Psoas muscle (tissue), 8 donors: ENCODE results near the gene SSH2. TPM values are rescaled to one million over a fixed set of nuclear protein-coding genes. Genes with fewer than 3 reads are reported as not detected.
A peak's percentile ranks its signal among the peaks of the same experiment; 100 is the strongest.

Source experiments
- ATAC-seq, 4 donors: fragments of 200-7000 bp; cut with Tn5 transposase; one replicate each; pipeline ENCODE4 v1.9.1; 2020; ENCODE audit warnings: moderate library complexity in 3 of 4, mild to moderate bottlenecking in 2 of 4
- DNase-seq, 2 donors: peaks; one replicate each; pipeline ENCODE4 v3.0.0-alpha.2; 2020
- H3K27ac ChIP-seq: fragments of 200-600 bp; one replicate; pipeline ENCODE4 v1.8.0; 2022
- H3K27me3 ChIP-seq, 3 donors: fragments of 200-600 bp in 1 of 3; one replicate each; pipeline versions ENCODE4 v1.6.1 to v1.8.0; 2013 to 2022; ENCODE audit warnings: low read length in 2 of 3, mild to moderate bottlenecking in 2 of 3, moderate library complexity in 1 of 3; ENCODE audit not compliant: insufficient read depth in 3 of 3
- H3K36me3 ChIP-seq, 2 donors: fragments of 200-600 bp in 1 of 2; one replicate each; pipeline versions ENCODE4 v1.6.1 to v1.8.0; 2013 to 2022; ENCODE audit warnings: low read depth in 1 of 2, mild to moderate bottlenecking in 1 of 2, moderate library complexity in 1 of 2; ENCODE audit not compliant: insufficient read depth in 1 of 2
- H3K4me1 ChIP-seq: fragments of 200-600 bp; one replicate; pipeline ENCODE4 v1.8.0; 2022
- H3K4me3 ChIP-seq: fragments of 200-600 bp; one replicate; pipeline ENCODE4 v1.8.0; 2022; ENCODE audit warnings: mild to moderate bottlenecking
- H3K9me3 ChIP-seq: fragments of 200-600 bp; one replicate; pipeline ENCODE4 v1.8.0; 2022
- CTCF ChIP-seq: fragments of 200-600 bp; IDR thresholded peaks from one replicate; pipeline ENCODE4 v1.8.0; 2022; ENCODE audit warnings: antibody characterized with exemption
- WGBS, 3 donors: extraction: QIAGEN DNeasy Blood & Tissue Kit; methylation state at CpG; one replicate each; pipeline versions ENCODE4 v1.1.6 to v1.1.7; 2013; 5-methylcytosine and 5-hydroxymethylcytosine counted together
- intact Hi-C, 2 donors: fragments of 100-400 bp; cut with DNase I; formaldehyde crosslinking; loops; one replicate each; pipeline versions ENCODE4 v1.11.0 to v1.14.2; 2022
- polyA plus RNA-seq, 3 donors: library from polyadenylated mRNA; stranded (reverse); fragments of 200-250 nt; gene quantifications; one replicate each; pipeline ENCODE4 v1.2.3, GENCODE V29; 2013
- total RNA-seq, 4 donors: library from RNA; stranded (reverse); fragmentation: NEBNext Ultra II Directional in 2 of 4; extraction: Animal tissue kit (Norgen Biotek cat#: 25700) in 2 of 4; gene quantifications; one replicate each; pipeline versions ENCODE4 v1.2.1 to v1.2.4, GENCODE V29; 2021 to 2023
- donor health status: healthy with polysubstance abuse.
- donor health status: DM: no; HTN: no; CAD: no; lungs with moderate emphysema.
- donor health status: Bipolar disorder and iron deficiency.
- donor health status: healthy.
- donor health status: DM: yes; HTN: yes; CAD: no.
- donor health status: DM: no; HTN: no; CAD: no.
- donor health status: DM: no; HTN: no; CAD: no.
- donor health status: DM: yes; HTN: yes; CAD: no.

The SSH2 gene
- total and polyA plus RNA-seq, 7 donors: 28.0 to 168 (median 107) TPM

GRCh38 chr17:29933379-29933778 lies 3.4 kb upstream of the SSH2 start:
- H3K27ac ChIP-seq: no peak overlapping the region
- intact Hi-C loops: loop anchor here in 1 of 2 donors (5.0 to 10.0 kb wide), 2 partner anchors 311 to 349 kb away; partner anchors contain the start of genes CORO6 and GIT1
- H3K27me3 ChIP-seq: no peaks in the 10 kb centered on the region
- no peak overlapping the region for H3K4me3 ChIP-seq
- ATAC-seq (no peak), DNase-seq (no peak)
- TF ChIP-seq CTCF: no peak
- peaks cover 18% of the 10 kb centered on the region for H3K4me1 ChIP-seq
- no peaks in the 10 kb centered on the region for H3K9me3 ChIP-seq
- no peaks in the 10 kb centered on the region for H3K36me3 ChIP-seq
- 44 to 51% (median 47%) methylated on average over 2 of the region's 2 CpGs for WGBS, 3 donors

- WGBS, 3 donors: 0 to 1% (median 0%) methylated on average over 3 of the region's 3 CpGs
- peak; percentile 85 for TF ChIP-seq CTCF
Measured at GRCh38 chr17:29931231-29931932, 1.4 kb upstream of the SSH2 start.

GRCh38 chr17:29930409-29931010 lies 482 bp upstream of the SSH2 start:
- Histone ChIP-seq H3K27ac (peak overlapping the region; percentile 90), H3K4me1 (peaks cover 37% of the 10 kb centered on the region), H3K4me3 (peak overlapping the region; percentile 75), H3K36me3 (peaks cover 0 to under 1% of the 10 kb centered on the region in 2 donors), H3K27me3 (no peaks in the 10 kb centered on the region), H3K9me3 (no peaks in the 10 kb centered on the region)
- no peak for TF ChIP-seq CTCF
- WGBS, 3 donors: 0 to 1% (median 1%) methylated on average over 19 to 20 of the region's 20 CpGs
- intact Hi-C loops: loop anchor here (1.0 to 10.0 kb wide), 4 partner anchors 120 to 346 kb away; partner anchors contain the start of genes CORO6 (in 1 of the 2) and GIT1 (in 1 of the 2)
- DNase-seq (no peak), ATAC-seq (peak in 1 of 4 donors; percentile 47)

More at GRCh38 chr17:29931231-29931932, 1.4 kb upstream of the SSH2 start:
- Histone ChIP-seq H3K4me3 (peak overlapping the region; percentile 75), H3K9me3 (no peaks in the 10 kb centered on the region), H3K4me1 (peaks cover 37% of the 10 kb centered on the region), H3K36me3 (no peaks in the 10 kb centered on the region), H3K27ac (peak overlapping the region; percentile 90), H3K27me3 (no peaks in the 10 kb centered on the region)
- ATAC-seq (peak; percentile 62 to 70 (median 66)), DNase-seq (peak; percentile 32 to 64)
- intact Hi-C loops: loop anchor here (1.0 to 10.0 kb wide), 4 partner anchors 121 to 347 kb away; partner anchors contain the start of genes CORO6 (in 1 of the 2) and GIT1 (in 1 of the 2)

GRCh38 chr17:29929006-29929532 lies 959 bp downstream of the SSH2 start:
- peaks cover 37% of the 10 kb centered on the region for H3K4me1 ChIP-seq
- TF ChIP-seq CTCF: no peak
- peak overlapping the region; percentile 75 for H3K4me3 ChIP-seq
- no peak for ATAC-seq
- intact Hi-C loops: loop anchor here (10.0 kb wide), 2 partner anchors 64 to 294 kb away; no protein-coding TSS in a partner anchor
- 1 to 3% (median 2%) methylated on average over 13 of the region's 13 CpGs for WGBS, 3 donors
- peak overlapping the region; percentile 90 for H3K27ac ChIP-seq
- no peaks in the 10 kb centered on the region for H3K9me3 ChIP-seq
- DNase-seq: no peak
- no peaks in the 10 kb centered on the region for H3K27me3 ChIP-seq
- peaks cover 0 to 10% of the 10 kb centered on the region in 2 donors for H3K36me3 ChIP-seq
